ENCODE measurements around the gene TBC1D13. TPM values are rescaled to one million over a fixed set of nuclear protein-coding genes. Genes with fewer than 3 reads are reported as not detected.
A peak's percentile ranks its signal among the peaks of the same experiment; 100 is the strongest.
"Not testable (repeated sequence)": the region's sequence is repeated elsewhere in the genome, so short reads cannot be mapped to it uniquely, and the experiment has no call there.

The TBC1D13 gene
- total RNA-seq, 1 donor from 2014 or later, result 25.6 TPM

- no peak for TF ChIP-seq CTCF (IDR thresholded peaks at IDR 0.05)
- ATAC-seq (no peak), DNase-seq (no peak)
- H3K36me3 ChIP-seq, result peaks cover 32% of the 10 kb centered on the region
- no peak overlapping the region for H3K27ac ChIP-seq
- intact Hi-C loops (cut with DNase I), result no loop called here
- H3K4me1 ChIP-seq, result peaks cover 14% of the 10 kb centered on the region
- H3K27me3 ChIP-seq (ENCODE audit: low read depth), result no peaks in the 10 kb centered on the region
- no peaks in the 10 kb centered on the region for H3K9me3 ChIP-seq
- peak overlapping the region; percentile 91 for H3K4me3 ChIP-seq
Observed at GRCh38 chr9:128788445-128788844, 1.4 kb downstream of the TBC1D13 start.

- TF ChIP-seq CTCF (IDR thresholded peaks at IDR 0.05), result no peak
- intact Hi-C loops (cut with DNase I), result no loop called here
- peaks cover 14% of the 10 kb centered on the region for H3K4me1 ChIP-seq
- ATAC-seq (no peak), DNase-seq (no peak)
- no peaks in the 10 kb centered on the region for H3K9me3 ChIP-seq
- H3K27me3 ChIP-seq (ENCODE audit: low read depth), result no peaks in the 10 kb centered on the region
- peaks cover 53% of the 10 kb centered on the region for H3K36me3 ChIP-seq
- H3K27ac ChIP-seq, result no peak overlapping the region
- no peak overlapping the region for H3K4me3 ChIP-seq
Observed at GRCh38 chr9:128790536-128790935, 3.5 kb downstream of the TBC1D13 start.

DNA sequence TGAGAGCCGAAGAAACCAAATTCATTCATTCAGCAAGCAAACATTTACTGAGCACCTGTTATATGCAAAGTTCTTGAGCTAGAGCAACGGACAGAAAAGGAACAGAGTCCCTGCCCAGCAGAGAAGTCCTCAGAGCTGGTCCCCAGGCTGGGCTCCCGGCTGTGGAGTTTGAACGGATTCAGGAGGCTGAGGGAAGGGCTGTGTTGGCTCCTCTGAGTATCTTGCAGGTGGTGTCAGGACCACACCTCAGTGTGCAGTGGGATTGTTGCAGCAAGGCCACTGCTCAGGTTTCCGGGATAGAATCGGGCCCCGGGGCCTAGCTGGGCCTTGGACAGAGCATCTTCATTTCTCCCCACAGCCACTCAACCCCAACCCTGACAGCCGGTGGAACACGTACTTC is 5.1 kb downstream of the TBC1D13 start:
- Histone ChIP-seq H3K9me3 (no peaks in the 10 kb centered on the region), H3K27ac (no peak overlapping the region), H3K4me3 (no peak overlapping the region), H3K4me1 (peaks cover 14% of the 10 kb centered on the region), H3K27me3 (ENCODE audit: low read depth) (no peaks in the 10 kb centered on the region), H3K36me3 (peaks cover 69% of the 10 kb centered on the region)
- DNase-seq, result no peak
- intact Hi-C loops (cut with DNase I), result no loop called here
- TF ChIP-seq CTCF (IDR thresholded peaks at IDR 0.05), result no peak
- ATAC-seq, result no peak

DNA sequence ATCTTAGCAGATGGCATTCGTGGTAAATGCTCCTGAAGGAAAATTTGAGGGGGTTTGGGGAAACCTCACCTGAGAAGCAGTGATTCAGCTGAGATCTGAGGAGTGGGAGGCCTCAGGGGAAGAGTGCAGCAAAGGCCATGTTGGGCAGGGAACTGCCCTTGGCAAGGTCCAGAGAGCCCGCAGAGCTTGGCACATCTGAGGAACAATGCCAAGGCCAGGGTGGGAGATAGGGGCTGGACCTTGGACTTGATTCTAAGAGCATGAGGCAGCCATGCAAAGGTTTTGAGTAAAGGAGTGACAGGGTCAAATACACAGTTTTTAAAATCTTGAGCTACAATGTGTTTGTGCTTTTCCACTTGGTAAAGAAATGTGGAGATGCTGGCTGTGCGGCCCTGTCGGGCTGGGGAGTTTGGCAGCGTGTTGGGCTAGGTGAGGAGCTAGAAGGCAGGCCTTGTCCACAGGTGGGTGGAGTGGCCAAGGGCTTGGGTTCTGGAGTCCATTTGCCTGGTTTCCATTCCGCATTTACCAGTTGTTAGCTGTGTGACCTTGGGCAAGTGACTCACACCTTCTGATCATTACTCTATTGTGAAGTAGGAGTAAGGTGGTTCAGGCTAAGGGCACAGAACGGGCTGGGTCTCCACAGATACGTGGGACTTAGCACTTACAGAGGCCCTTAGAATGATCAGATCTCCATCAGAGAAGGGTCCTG is 6.1 kb downstream of the TBC1D13 start:
- H3K27me3 ChIP-seq (ENCODE audit: low read depth), result no peaks in the 10 kb centered on the region
- ATAC-seq (no peak), DNase-seq (no peak)
- H3K4me1 ChIP-seq, result peaks cover 9% of the 10 kb centered on the region
- peaks cover 79% of the 10 kb centered on the region for H3K36me3 ChIP-seq
- intact Hi-C loops (cut with DNase I), result no loop called here
- TF ChIP-seq CTCF (IDR thresholded peaks at IDR 0.05), result no peak
- H3K4me3 ChIP-seq, result no peak overlapping the region
- no peaks in the 10 kb centered on the region for H3K9me3 ChIP-seq
- no peak overlapping the region for H3K27ac ChIP-seq

GRCh38 chr9:128794961-128795360 is 7.9 kb downstream of the TBC1D13 start:
- DNase-seq; H3K9me3 ChIP-seq; intact Hi-C loops (cut with DNase I); H3K27me3 ChIP-seq (ENCODE audit: low read depth); H3K4me3 ChIP-seq; H3K4me1 ChIP-seq; H3K27ac ChIP-seq; ATAC-seq: not testable (repeated sequence)
- peaks cover 98% of the 10 kb centered on the region for H3K36me3 ChIP-seq

GRCh38 chr9:128798896-128799295 is 11.8 kb downstream of the TBC1D13 start:
- no peaks in the 10 kb centered on the region for H3K4me1 ChIP-seq
- H3K4me3 ChIP-seq, result no peak overlapping the region
- intact Hi-C loops (cut with DNase I), result no loop called here
- ATAC-seq (no peak), DNase-seq (no peak)
- peaks cover 98% of the 10 kb centered on the region for H3K36me3 ChIP-seq
- no peak for TF ChIP-seq CTCF (IDR thresholded peaks at IDR 0.05)
- H3K27ac ChIP-seq, result no peak overlapping the region
- H3K27me3 ChIP-seq (ENCODE audit: low read depth), result no peaks in the 10 kb centered on the region
- no peaks in the 10 kb centered on the region for H3K9me3 ChIP-seq
